ENCODE data around the gene GIT1. TPM values are rescaled to one million over a fixed set of nuclear protein-coding genes. Genes with fewer than 3 reads are reported as not detected.

GIT1 gene
- total RNA-seq, 1 donor from 2014 or later: 39.8 TPM

- Histone ChIP-seq H3K36me3 (peaks cover 0 to 34% of the 10 kb centered on the region in 2 donors), H3K4me1 (peaks cover 44% of the 10 kb centered on the region), H3K9me3 (no peaks in the 10 kb centered on the region), H3K4me3 (no peak overlapping the region), H3K27me3 (no peaks in the 10 kb centered on the region), H3K27ac (no peak overlapping the region)
- DNase-seq (ENCODE audit: extremely low spot score in 2 of 2): no peak
- TF ChIP-seq, protein P1, sequence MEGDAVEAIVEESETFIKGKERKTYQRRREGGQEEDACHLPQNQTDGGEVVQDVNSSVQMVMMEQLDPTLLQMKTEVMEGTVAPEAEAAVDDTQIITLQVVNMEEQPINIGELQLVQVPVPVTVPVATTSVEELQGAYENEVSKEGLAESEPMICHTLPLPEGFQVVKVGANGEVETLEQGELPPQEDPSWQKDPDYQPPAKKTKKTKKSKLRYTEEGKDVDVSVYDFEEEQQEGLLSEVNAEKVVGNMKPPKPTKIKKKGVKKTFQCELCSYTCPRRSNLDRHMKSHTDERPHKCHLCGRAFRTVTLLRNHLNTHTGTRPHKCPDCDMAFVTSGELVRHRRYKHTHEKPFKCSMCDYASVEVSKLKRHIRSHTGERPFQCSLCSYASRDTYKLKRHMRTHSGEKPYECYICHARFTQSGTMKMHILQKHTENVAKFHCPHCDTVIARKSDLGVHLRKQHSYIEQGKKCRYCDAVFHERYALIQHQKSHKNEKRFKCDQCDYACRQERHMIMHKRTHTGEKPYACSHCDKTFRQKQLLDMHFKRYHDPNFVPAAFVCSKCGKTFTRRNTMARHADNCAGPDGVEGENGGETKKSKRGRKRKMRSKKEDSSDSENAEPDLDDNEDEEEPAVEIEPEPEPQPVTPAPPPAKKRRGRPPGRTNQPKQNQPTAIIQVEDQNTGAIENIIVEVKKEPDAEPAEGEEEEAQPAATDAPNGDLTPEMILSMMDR (IDR thresholded peaks at IDR 0.05): no peak
- TF ChIP-seq POLR2AphosphoS5 (IDR thresholded peaks at IDR 0.05; ENCODE audit: insufficient read depth in 1 of 2, low read depth in 1 of 2) (no peak), POLR2A (IDR thresholded peaks at IDR 0.05) (no peak)
- intact Hi-C loops (cut with DNase I): loop anchor here (5.0 kb wide), 1 partner anchor 212 kb away; no protein-coding TSS in a partner anchor
These were observed 13.8 kb downstream of the GIT1 start for GRCh38 chr17:29575511-29576213.

DNA sequence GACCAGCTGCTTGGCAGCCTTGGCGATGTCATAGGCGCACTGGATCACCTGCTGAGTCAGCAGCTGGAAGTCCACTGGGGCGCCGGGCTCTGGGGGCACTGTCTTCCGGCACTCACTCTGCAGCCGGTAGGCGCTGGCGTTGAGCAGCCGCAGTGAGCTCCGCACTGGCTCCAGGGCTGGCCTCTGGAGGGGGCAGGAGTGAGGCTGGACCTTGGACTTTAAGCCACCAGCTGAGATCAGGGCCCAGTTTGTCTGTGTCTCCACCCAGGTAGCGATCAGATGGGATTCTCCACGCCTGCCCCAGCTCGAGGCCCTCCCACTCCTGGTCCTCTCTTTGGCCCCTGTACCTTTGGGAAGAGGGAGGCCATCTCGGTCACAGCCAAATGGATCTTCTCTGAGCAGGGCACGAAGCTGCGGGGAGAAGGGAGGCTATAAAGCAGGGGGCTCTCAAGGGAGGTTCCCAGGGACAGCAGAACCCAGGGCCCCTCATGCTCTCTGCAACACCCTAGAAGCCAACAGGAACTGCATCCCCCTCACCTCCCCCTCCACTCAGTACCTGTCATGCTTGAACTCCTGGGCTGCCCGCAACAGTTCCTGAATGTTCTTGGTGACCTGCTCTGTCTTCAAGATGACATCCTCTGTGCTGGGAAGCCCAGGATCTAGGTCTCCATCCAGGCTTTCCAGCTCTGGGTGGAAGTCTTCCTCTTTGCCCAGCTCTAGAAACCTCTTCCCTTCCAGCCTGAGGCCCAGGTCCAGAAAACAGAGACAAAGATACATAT, 14.5 kb downstream of the GIT1 start:
- intact Hi-C loops (cut with DNase I): loop anchor here (5.0 kb wide), 1 partner anchor 212 kb away; no protein-coding TSS in a partner anchor

GRCh38 chr17:29573871-29574731, 15.3 kb downstream of the GIT1 start:
- DNase-seq (ENCODE audit: extremely low spot score in 2 of 2): no peak
- Histone ChIP-seq H3K4me1 (peaks cover 53% of the 10 kb centered on the region), H3K27ac (no peak overlapping the region), H3K9me3 (no peaks in the 10 kb centered on the region), H3K27me3 (no peaks in the 10 kb centered on the region), H3K4me3 (no peak overlapping the region), H3K36me3 (peaks cover 0 to 34% of the 10 kb centered on the region in 2 donors)
- intact Hi-C loops (cut with DNase I): no loop called here
- TF ChIP-seq, protein P1 (IDR thresholded peaks at IDR 0.05): no peak
- TF ChIP-seq POLR2AphosphoS5 (IDR thresholded peaks at IDR 0.05; ENCODE audit: insufficient read depth in 1 of 2, low read depth in 1 of 2) (peak in 1 of 2 donors; percentile 9), POLR2A (IDR thresholded peaks at IDR 0.05) (no peak)

More for the DNA sequence above, 14.5 kb downstream of the GIT1 start:
- no peaks in the 10 kb centered on the region for H3K9me3 ChIP-seq
- no peak overlapping the region for H3K27ac ChIP-seq
- H3K4me1 ChIP-seq: peaks cover 45% of the 10 kb centered on the region
- peaks cover 0 to 34% of the 10 kb centered on the region in 2 donors for H3K36me3 ChIP-seq
- TF ChIP-seq POLR2AphosphoS5 (IDR thresholded peaks at IDR 0.05; ENCODE audit: insufficient read depth in 1 of 2, low read depth in 1 of 2) (no peak), POLR2A (IDR thresholded peaks at IDR 0.05) (no peak)
- TF ChIP-seq, protein P1 (IDR thresholded peaks at IDR 0.05): no peak
- no peak for DNase-seq (ENCODE audit: extremely low spot score in 2 of 2)
- no peaks in the 10 kb centered on the region for H3K27me3 ChIP-seq
- no peak overlapping the region for H3K4me3 ChIP-seq

GRCh38 chr17:29573558-29573869, 15.9 kb downstream of the GIT1 start:
- no peaks in the 10 kb centered on the region for H3K9me3 ChIP-seq
- no peak overlapping the region for H3K4me3 ChIP-seq
- no peak overlapping the region for H3K27ac ChIP-seq
- DNase-seq (ENCODE audit: extremely low spot score in 2 of 2): no peak
- peaks cover 56% of the 10 kb centered on the region for H3K4me1 ChIP-seq
- peaks cover 0 to 34% of the 10 kb centered on the region in 2 donors for H3K36me3 ChIP-seq
- intact Hi-C loops (cut with DNase I): no loop called here
- no peaks in the 10 kb centered on the region for H3K27me3 ChIP-seq
- TF ChIP-seq POLR2A (IDR thresholded peaks at IDR 0.05) (no peak), POLR2AphosphoS5 (IDR thresholded peaks at IDR 0.05; ENCODE audit: insufficient read depth in 1 of 2, low read depth in 1 of 2) (no peak)
- TF ChIP-seq, protein P1 (IDR thresholded peaks at IDR 0.05): no peak

All from vagina (tissue), 2 donors.